NCI-H774 (cell line): ENCODE data around the gene NRBF2.
A peak's percentile ranks its signal among the peaks of the same experiment; 100 is the strongest.

Source experiments
- DNase-seq: peaks from one replicate; lab custom pipeline; 2025; lab: John Stamatoyannopoulos, UW

NRBF2 gene

GRCh38 chr10:63164166-63164623 is 31.1 kb downstream of the NRBF2 start:
- DNase-seq, result no peak

DNA sequence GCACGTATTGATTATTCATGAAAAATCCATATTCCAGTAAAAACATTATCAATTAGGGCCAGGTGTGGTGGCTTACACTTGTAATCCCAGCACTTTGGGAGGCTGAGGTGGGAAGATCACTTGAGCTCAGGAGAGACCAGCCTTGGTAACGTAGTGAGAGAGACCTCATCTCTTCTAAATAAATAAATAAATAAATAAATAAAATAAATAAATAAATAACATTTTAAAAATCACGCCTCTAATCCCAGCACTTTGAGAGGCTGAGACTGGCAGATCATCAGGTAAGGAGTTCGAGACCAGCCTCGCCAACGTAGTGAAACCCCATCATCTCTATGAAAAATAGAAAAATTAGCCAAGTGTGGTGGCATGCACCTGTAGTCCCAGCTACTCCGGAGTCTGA is 32.1 kb downstream of the NRBF2 start:
- DNase-seq, result no peak

DNA sequence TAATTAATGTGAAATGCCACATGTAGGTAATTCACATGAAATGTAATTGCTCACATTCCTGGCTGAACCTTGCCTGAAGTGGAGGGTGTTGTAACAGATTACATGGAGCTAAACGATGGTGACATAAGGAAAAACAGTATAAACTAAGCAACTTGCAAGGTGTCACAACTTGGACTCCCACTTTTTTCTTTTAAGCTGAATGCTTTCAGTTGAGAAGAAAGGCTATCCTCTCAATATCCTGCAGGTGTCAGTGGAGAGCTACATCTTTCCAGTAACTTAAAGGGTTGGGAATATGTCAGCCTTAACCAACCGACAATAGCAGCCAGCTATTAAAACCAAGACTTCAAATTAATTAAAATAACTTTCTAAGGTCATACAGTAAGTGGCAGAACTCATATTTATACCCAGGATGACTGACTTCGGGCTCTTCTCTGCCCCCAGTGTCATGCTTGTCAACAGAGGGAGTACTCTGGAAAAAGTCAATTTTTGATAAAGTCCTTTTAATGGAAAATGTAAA is 33.7 kb downstream of the NRBF2 start:
- DNase-seq, result peak; percentile 47

DNA sequence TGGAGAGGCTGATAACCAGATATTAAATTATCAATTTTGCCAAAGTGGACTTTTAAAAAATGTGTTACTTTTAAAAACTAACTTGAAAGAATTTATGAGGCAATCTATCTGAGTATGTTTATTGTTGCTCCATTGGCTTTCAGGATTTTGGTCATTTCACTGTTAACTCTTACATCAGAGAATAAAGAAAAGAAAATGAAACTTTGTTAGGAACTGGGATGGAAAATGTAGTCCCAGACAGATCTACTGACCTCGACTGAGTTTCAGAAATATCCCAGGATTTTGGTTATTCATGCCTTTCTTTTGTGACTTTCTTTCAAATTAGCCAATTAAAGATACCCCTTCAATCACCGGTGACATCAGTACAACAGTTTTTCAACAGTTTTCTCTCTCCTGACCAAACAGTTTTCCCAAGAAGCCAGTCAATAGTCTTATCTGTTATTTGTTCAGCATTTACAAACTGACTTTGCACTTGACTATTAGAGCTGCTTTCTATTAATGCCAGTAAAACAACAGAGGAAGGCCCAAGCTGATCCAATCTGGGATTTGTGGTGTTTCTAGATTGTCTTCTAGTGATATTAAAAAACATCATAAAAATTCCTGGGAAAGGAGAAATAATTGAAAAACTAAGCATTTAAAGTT is 35.8 kb downstream of the NRBF2 start:
- no peak for DNase-seq

GRCh38 chr10:63169624-63170023 is 36.5 kb downstream of the NRBF2 start:
- DNase-seq, result no peak

GRCh38 chr10:63171255-63171855 is 38.2 kb downstream of the NRBF2 start:
- DNase-seq, result no peak

DNA sequence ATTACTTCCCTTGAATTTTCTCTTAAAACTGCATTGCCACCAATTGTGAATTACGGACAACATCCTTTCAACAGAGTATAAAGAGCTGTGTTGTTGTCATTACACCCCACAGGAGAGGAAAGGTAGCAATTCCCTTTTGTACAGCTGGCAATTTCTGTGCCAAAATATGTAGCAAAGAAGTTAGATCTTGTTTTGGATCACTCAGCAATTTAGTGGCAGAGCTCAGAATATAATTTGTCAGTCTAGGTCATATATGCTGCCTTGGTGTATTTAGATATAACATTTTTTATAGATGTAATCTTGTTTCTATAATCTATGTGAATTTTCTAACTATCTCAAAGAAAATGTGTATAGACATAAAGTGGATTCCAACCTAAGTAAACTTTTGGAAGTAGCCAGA is 38.8 kb downstream of the NRBF2 start:
- no peak for DNase-seq

- no peak for DNase-seq
These were observed 40.5 kb downstream of the NRBF2 start for GRCh38 chr10:63173468-63174232.

DNA sequence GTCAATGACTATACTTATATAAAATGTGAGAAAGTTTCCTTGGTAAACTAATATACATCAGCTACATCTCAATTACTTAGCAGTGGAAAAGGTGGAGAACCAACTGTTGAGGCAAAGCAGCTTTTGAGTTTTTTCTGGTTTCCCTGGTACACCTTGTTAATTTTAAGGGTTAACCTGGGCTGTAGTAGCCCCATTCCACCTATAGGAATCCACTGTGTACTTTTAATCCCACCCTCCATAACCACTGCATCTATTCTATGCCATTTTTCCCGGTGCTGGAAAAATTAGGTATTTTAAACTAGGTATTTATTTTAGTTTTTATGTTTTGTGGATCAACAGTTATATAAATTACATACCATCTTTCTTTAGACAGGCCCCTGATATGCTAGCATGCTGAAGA is 42.4 kb downstream of the NRBF2 start:
- no peak for DNase-seq

GRCh38 chr10:63192826-63193225 is 59.7 kb downstream of the NRBF2 start:
- no peak for DNase-seq

DNA sequence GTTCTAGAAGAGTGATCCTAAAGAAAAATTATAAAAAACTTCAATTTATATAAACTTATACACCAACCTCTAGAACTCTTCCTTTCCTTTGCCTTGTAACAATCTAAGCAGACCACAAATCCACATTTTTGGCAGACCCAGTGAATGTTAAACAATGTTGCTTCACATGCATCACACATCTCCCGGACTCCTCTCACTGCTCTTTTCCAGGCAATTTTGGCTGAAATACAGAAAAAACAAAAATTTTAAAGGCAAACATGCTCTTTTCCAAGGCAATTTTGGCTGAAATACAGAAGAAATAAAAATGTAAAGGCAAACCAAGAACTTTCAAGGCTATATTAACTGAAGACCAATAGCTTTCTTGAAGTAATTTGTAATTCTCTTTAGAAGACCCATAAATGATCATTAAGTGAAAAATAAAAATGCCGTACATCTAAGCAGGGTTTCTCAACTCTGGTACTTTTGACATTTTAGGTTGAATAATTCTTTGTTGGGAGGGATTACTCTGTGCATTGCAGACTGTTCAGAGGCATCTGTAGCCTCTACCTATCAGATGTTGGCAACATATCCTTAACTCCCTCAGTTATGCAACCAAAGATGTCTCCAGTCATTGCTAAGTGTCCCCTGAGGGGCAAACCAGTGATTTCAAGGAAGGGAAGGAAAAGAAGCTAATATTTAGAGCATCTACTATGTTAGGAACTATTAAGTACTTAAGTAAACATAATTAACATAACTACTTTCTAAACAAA is 64.4 kb downstream of the NRBF2 start:
- DNase-seq, result no peak

GRCh38 chr10:63199716-63200115 is 66.6 kb downstream of the NRBF2 start:
- DNase-seq, result no peak

- no peak for DNase-seq
These were observed 67.3 kb downstream of the NRBF2 start for GRCh38 chr10:63200431-63200830.

DNA sequence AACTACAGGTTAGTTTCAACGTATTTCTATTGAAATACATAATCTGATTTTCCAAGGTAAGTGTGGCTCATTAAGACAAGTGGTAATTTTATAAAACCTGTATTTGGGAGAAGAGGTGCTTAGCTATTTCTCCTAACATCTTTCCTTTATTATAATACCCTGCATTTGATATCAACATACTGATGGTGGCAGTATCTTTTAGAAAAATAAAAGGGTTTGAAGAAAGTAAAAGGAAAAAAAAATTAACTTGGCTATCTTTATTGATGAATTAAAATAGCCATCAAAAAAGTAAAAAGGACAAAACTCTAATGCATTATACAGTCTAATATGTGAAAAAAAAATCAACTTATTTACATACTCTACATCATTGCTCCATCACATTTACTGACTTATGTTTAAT is 68.0 kb downstream of the NRBF2 start:
- no peak for DNase-seq
